ENCODE measurements around the gene PLGRKT.
"Not testable (repeated sequence)": the region's sequence is repeated elsewhere in the genome, so short reads cannot be mapped to it uniquely, and the experiment has no call there.

PLGRKT gene

GRCh38 chr9:5437254-5438216 is at the start of gene PLGRKT:
Gene PLGRKT (minus strand): TSS chr9:5437925. CDS start chr9:5431977, 5,948 bp downstream.
- DNase-seq (ENCODE audit: low read depth in 2 of 2): peak; percentile 70 to 73

- DNase-seq (ENCODE audit: low read depth in 2 of 2): no peak
Measured at GRCh38 chr9:5486988-5487387, 49.3 kb upstream of the PLGRKT start.

GRCh38 chr9:5485378-5486085 is 47.8 kb upstream of the PLGRKT start:
- DNase-seq (ENCODE audit: low read depth in 2 of 2): no peak

GRCh38 chr9:5483306-5483705 is 45.6 kb upstream of the PLGRKT start:
- DNase-seq (ENCODE audit: low read depth in 2 of 2): no peak

- no peak for DNase-seq (ENCODE audit: low read depth in 2 of 2)
Measured at GRCh38 chr9:5482194-5482593, 44.5 kb upstream of the PLGRKT start.

GRCh38 chr9:5481322-5482040 is 43.8 kb upstream of the PLGRKT start:
- DNase-seq (ENCODE audit: low read depth in 2 of 2): no peak

- no peak for DNase-seq (ENCODE audit: low read depth in 2 of 2)
Measured at GRCh38 chr9:5480919-5481318, 43.2 kb upstream of the PLGRKT start.

- no peak for DNase-seq (ENCODE audit: low read depth in 2 of 2)
Measured at GRCh38 chr9:5479994-5480694, 42.4 kb upstream of the PLGRKT start.

- no peak for DNase-seq (ENCODE audit: low read depth in 2 of 2)
Measured at GRCh38 chr9:5478206-5478605, 40.5 kb upstream of the PLGRKT start.

- not testable (repeated sequence) for DNase-seq (ENCODE audit: low read depth in 2 of 2)
Measured at GRCh38 chr9:5475611-5476010, 37.9 kb upstream of the PLGRKT start.

GRCh38 chr9:5470816-5471215 is 33.1 kb upstream of the PLGRKT start:
- DNase-seq (ENCODE audit: low read depth in 2 of 2): no peak

GRCh38 chr9:5470122-5470521 is 32.4 kb upstream of the PLGRKT start:
- no peak for DNase-seq (ENCODE audit: low read depth in 2 of 2)

- no peak for DNase-seq (ENCODE audit: low read depth in 2 of 2)
Measured at GRCh38 chr9:5468850-5469249, 31.1 kb upstream of the PLGRKT start.

GRCh38 chr9:5466766-5467165 is 29.0 kb upstream of the PLGRKT start:
- no peak for DNase-seq (ENCODE audit: low read depth in 2 of 2)

- DNase-seq (ENCODE audit: low read depth in 2 of 2): no peak
Measured at GRCh38 chr9:5466005-5466404, 28.3 kb upstream of the PLGRKT start.

GRCh38 chr9:5464831-5465330 is 27.2 kb upstream of the PLGRKT start:
- DNase-seq (ENCODE audit: low read depth in 2 of 2): not testable (repeated sequence)

- DNase-seq (ENCODE audit: low read depth in 2 of 2): no peak
Measured at GRCh38 chr9:5460157-5460556, 22.4 kb upstream of the PLGRKT start.

GRCh38 chr9:5459289-5459829 is 21.6 kb upstream of the PLGRKT start:
- peak in 1 of 2 experiments; percentile 17 for DNase-seq (ENCODE audit: low read depth in 2 of 2)

- peak in 1 of 2 experiments; percentile 50 for DNase-seq (ENCODE audit: low read depth in 2 of 2)
Measured at GRCh38 chr9:5455181-5455580, 17.5 kb upstream of the PLGRKT start.

GRCh38 chr9:5453673-5454072 is 15.9 kb upstream of the PLGRKT start:
- no peak for DNase-seq (ENCODE audit: low read depth in 2 of 2)

GRCh38 chr9:5453004-5453403 is 15.3 kb upstream of the PLGRKT start:
- DNase-seq (ENCODE audit: low read depth in 2 of 2): no peak

All from fibroblast of skin of left quadriceps (primary cell).